ENCODE data around the gene MIPEP. TPM values are rescaled to one million over a fixed set of nuclear protein-coding genes. Genes with fewer than 3 reads are reported as not detected.

Gene MIPEP
- total RNA-seq, 1 donor from 2014 or later, result 15.7 TPM

GRCh38 chr13:23793711-23794110 lies 95.5 kb downstream of the MIPEP start:
- no peaks in the 10 kb centered on the region for H3K27me3 Mint-ChIP-seq
- DNase-seq (ENCODE audit: low spot score, unreplicated experiment), result no peak
- no peak for TF ChIP-seq CTCF (IDR thresholded peaks at IDR 0.05; ENCODE audit: unreplicated experiment)
- H3K27ac Mint-ChIP-seq, result no peak overlapping the region
- peaks cover 8% of the 10 kb centered on the region for H3K4me1 Mint-ChIP-seq (ENCODE audit: low read depth)
- H3K9me3 Mint-ChIP-seq (ENCODE audit: low read depth), result peaks cover 12% of the 10 kb centered on the region
- peaks cover 19% of the 10 kb centered on the region for H3K36me3 Mint-ChIP-seq (ENCODE audit: insufficient read depth)
- H3K4me3 Mint-ChIP-seq (ENCODE audit: low read depth), result no peak overlapping the region

GRCh38 chr13:23792680-23793079 lies 96.5 kb downstream of the MIPEP start:
- Mint-ChIP-seq H3K4me3 (ENCODE audit: low read depth) (no peak overlapping the region), H3K4me1 (ENCODE audit: low read depth) (peaks cover 8% of the 10 kb centered on the region), H3K27ac (no peak overlapping the region), H3K36me3 (ENCODE audit: insufficient read depth) (peaks cover 13% of the 10 kb centered on the region), H3K27me3 (no peaks in the 10 kb centered on the region), H3K9me3 (ENCODE audit: low read depth) (peaks cover 7% of the 10 kb centered on the region)
- TF ChIP-seq CTCF (IDR thresholded peaks at IDR 0.05; ENCODE audit: unreplicated experiment), result no peak
- DNase-seq (ENCODE audit: low spot score, unreplicated experiment), result no peak

GRCh38 chr13:23790577-23791170 lies 98.5 kb downstream of the MIPEP start:
- no peak overlapping the region for H3K4me3 Mint-ChIP-seq (ENCODE audit: low read depth)
- H3K27me3 Mint-ChIP-seq, result no peaks in the 10 kb centered on the region
- no peak overlapping the region for H3K27ac Mint-ChIP-seq

GRCh38 chr13:23789576-23790346 lies 99.4 kb downstream of the MIPEP start:
- Mint-ChIP-seq H3K4me3 (ENCODE audit: low read depth) (no peak overlapping the region), H3K4me1 (ENCODE audit: low read depth) (peaks cover 5% of the 10 kb centered on the region), H3K27me3 (no peaks in the 10 kb centered on the region), H3K9me3 (ENCODE audit: low read depth) (no peaks in the 10 kb centered on the region), H3K36me3 (ENCODE audit: insufficient read depth) (peaks cover 5% of the 10 kb centered on the region), H3K27ac (no peak overlapping the region)
- no peak for TF ChIP-seq CTCF (IDR thresholded peaks at IDR 0.05; ENCODE audit: unreplicated experiment)
- DNase-seq (ENCODE audit: low spot score, unreplicated experiment), result no peak

More at GRCh38 chr13:23790577-23791170, 98.5 kb downstream of the MIPEP start:
- Mint-ChIP-seq H3K36me3 (ENCODE audit: insufficient read depth) (peaks cover 5% of the 10 kb centered on the region), H3K9me3 (ENCODE audit: low read depth) (no peaks in the 10 kb centered on the region), H3K4me1 (ENCODE audit: low read depth) (peaks cover 8% of the 10 kb centered on the region)
- DNase-seq (ENCODE audit: low spot score, unreplicated experiment), result no peak
- TF ChIP-seq CTCF (IDR thresholded peaks at IDR 0.05; ENCODE audit: unreplicated experiment), result no peak

- no peak for DNase-seq (ENCODE audit: low spot score, unreplicated experiment)
- peaks cover 5% of the 10 kb centered on the region for H3K36me3 Mint-ChIP-seq (ENCODE audit: insufficient read depth)
Observed at GRCh38 chr13:23788459-23788858, 100.7 kb downstream of the MIPEP start.

More at GRCh38 chr13:23788459-23788858, 100.7 kb downstream of the MIPEP start:
- Mint-ChIP-seq H3K27ac (no peak overlapping the region), H3K9me3 (ENCODE audit: low read depth) (no peaks in the 10 kb centered on the region), H3K4me1 (ENCODE audit: low read depth) (no peaks in the 10 kb centered on the region), H3K27me3 (no peaks in the 10 kb centered on the region), H3K4me3 (ENCODE audit: low read depth) (no peak overlapping the region)
- no peak for TF ChIP-seq CTCF (IDR thresholded peaks at IDR 0.05; ENCODE audit: unreplicated experiment)

Data from progenitor cell of endocrine pancreas (in vitro differentiated cells).